ENCODE results near the gene POR. TPM values are rescaled to one million over a fixed set of nuclear protein-coding genes. Genes with fewer than 3 reads are reported as not detected.

The POR gene
- total RNA-seq, 2 experiments from 2014 or later = 22.8 to 25.2 TPM

- Mint-ChIP-seq H3K27me3 (no peaks in the 10 kb centered on the region), H3K4me3 (no peak overlapping the region), H3K4me1 (ENCODE audit: low read depth) (peaks cover 3% of the 10 kb centered on the region), H3K9me3 (no peaks in the 10 kb centered on the region), H3K36me3 (ENCODE audit: low read depth) (peaks cover 4% of the 10 kb centered on the region), H3K27ac (no peak overlapping the region)
- ChIA-PET POLR2A (no interaction called here), CTCF (no interaction called here)
- DNase-seq (no peak), ATAC-seq (no peak)
- intact Hi-C loops (cut with micrococcal nuclease) = no loop called here
- TF ChIP-seq, protein P1, sequence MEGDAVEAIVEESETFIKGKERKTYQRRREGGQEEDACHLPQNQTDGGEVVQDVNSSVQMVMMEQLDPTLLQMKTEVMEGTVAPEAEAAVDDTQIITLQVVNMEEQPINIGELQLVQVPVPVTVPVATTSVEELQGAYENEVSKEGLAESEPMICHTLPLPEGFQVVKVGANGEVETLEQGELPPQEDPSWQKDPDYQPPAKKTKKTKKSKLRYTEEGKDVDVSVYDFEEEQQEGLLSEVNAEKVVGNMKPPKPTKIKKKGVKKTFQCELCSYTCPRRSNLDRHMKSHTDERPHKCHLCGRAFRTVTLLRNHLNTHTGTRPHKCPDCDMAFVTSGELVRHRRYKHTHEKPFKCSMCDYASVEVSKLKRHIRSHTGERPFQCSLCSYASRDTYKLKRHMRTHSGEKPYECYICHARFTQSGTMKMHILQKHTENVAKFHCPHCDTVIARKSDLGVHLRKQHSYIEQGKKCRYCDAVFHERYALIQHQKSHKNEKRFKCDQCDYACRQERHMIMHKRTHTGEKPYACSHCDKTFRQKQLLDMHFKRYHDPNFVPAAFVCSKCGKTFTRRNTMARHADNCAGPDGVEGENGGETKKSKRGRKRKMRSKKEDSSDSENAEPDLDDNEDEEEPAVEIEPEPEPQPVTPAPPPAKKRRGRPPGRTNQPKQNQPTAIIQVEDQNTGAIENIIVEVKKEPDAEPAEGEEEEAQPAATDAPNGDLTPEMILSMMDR (IDR thresholded peaks at IDR 0.05) = no peak
Observed at GRCh38 chr7:75985009-75985517, 70.1 kb downstream of the POR start.

DNA sequence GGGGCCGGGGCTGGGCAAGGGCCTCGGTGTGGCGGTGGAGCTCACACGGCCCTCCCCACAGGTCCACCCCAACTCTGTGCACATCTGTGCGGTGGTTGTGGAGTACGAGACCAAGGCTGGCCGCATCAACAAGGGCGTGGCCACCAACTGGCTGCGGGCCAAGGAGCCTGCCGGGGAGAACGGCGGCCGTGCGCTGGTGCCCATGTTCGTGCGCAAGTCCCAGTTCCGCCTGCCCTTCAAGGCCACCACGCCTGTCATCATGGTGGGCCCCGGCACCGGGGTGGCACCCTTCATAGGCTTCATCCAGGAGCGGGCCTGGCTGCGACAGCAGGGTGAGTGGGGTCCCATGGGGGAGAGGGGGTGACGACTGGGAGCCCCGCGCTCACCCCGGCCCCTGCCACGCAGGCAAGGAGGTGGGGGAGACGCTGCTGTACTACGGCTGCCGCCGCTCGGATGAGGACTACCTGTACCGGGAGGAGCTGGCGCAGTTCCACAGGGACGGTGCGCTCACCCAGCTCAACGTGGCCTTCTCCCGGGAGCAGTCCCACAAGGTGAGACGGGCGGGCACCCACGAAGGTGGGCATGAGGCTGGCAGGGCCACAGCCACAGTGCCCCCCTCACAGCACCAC lies 70.7 kb downstream of the POR start:
- no peak for ATAC-seq
- no peak for DNase-seq
- H3K9me3 Mint-ChIP-seq = no peaks in the 10 kb centered on the region
- H3K4me1 Mint-ChIP-seq (ENCODE audit: low read depth) = peaks cover 3% of the 10 kb centered on the region
- POLR2A ChIA-PET = interaction anchor here (0.6 kb wide), 1 partner anchor 108 kb away, joined by 3 read pairs; no protein-coding TSS in a partner anchor
- TF ChIP-seq, protein P1 (IDR thresholded peaks at IDR 0.05) = no peak
- intact Hi-C loops (cut with micrococcal nuclease) = no loop called here
- no peaks in the 10 kb centered on the region for H3K27me3 Mint-ChIP-seq
- no peak overlapping the region for H3K27ac Mint-ChIP-seq
- peaks cover 4% of the 10 kb centered on the region for H3K36me3 Mint-ChIP-seq (ENCODE audit: low read depth)
- H3K4me3 Mint-ChIP-seq = no peak overlapping the region
- CTCF ChIA-PET = no interaction called here

DNA sequence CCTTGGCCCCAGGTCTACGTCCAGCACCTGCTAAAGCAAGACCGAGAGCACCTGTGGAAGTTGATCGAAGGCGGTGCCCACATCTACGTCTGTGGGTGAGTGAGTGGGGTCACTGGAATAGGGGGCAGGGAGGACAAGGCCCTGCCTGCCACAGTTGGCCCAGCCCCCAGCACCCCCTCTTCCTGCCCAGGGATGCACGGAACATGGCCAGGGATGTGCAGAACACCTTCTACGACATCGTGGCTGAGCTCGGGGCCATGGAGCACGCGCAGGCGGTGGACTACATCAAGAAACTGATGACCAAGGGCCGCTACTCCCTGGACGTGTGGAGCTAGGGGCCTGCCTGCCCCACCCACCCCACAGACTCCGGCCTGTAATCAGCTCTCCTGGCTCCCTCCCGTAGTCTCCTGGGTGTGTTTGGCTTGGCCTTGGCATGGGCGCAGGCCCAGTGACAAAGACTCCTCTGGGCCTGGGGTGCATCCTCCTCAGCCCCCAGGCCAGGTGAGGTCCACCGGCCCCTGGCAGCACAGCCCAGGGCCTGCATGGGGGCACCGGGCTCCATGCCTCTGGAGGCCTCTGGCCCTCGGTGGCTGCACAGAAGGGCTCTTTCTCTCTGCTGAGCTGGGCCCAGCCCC lies 71.3 kb downstream of the POR start:
- CTCF ChIA-PET = no interaction called here
- peaks cover 4% of the 10 kb centered on the region for H3K36me3 Mint-ChIP-seq (ENCODE audit: low read depth)
- no peaks in the 10 kb centered on the region for H3K27me3 Mint-ChIP-seq
- POLR2A ChIA-PET = interaction anchor here (0.6 kb wide), 1 partner anchor 108 kb away, joined by 3 read pairs; no protein-coding TSS in a partner anchor
- TF ChIP-seq, protein P1 (IDR thresholded peaks at IDR 0.05) = no peak
- ATAC-seq = no peak
- H3K4me3 Mint-ChIP-seq = no peak overlapping the region
- peaks cover 3% of the 10 kb centered on the region for H3K4me1 Mint-ChIP-seq (ENCODE audit: low read depth)
- H3K9me3 Mint-ChIP-seq = no peaks in the 10 kb centered on the region
- intact Hi-C loops (cut with micrococcal nuclease) = no loop called here
- DNase-seq = no peak
- no peak overlapping the region for H3K27ac Mint-ChIP-seq

GRCh38 chr7:75987026-75987804 lies 72.3 kb downstream of the POR start:
- Mint-ChIP-seq H3K4me1 (ENCODE audit: low read depth) (peaks cover 3% of the 10 kb centered on the region), H3K36me3 (ENCODE audit: low read depth) (peaks cover 4% of the 10 kb centered on the region), H3K4me3 (no peak overlapping the region), H3K9me3 (no peaks in the 10 kb centered on the region), H3K27ac (no peak overlapping the region), H3K27me3 (no peaks in the 10 kb centered on the region)
- CTCF ChIA-PET = no interaction called here
- TF ChIP-seq, protein P1 (IDR thresholded peaks at IDR 0.05) = no peak
- DNase-seq = no peak
- ATAC-seq = no peak
- intact Hi-C loops (cut with micrococcal nuclease) = no loop called here
- POLR2A ChIA-PET = no interaction called here

All from activated CD8-positive, alpha-beta T cell treated with anti-CD3 and anti-CD28 coated beads for 36 hours (primary cell).